ENCODE measurements around the gene YIPF3.

Gene YIPF3

GRCh38 chr6:43492673-43493072 is 24.1 kb downstream of the YIPF3 start:
- Histone ChIP-seq H3K27ac (no peak overlapping the region), H3K9ac (ENCODE audit: insufficient read length) (no peak overlapping the region), H3K36me3 (ENCODE audit: insufficient read depth, low read length) (peaks cover 2% of the 10 kb centered on the region; the same call in 1 of the 2 replicates), H3K9me3 (ENCODE audit: low read depth, low read length) (no peaks in the 10 kb centered on the region), H3K4me3 (no peak overlapping the region)
- DNase-seq (ENCODE audit: low read depth, low spot score), result no peak
- TF ChIP-seq FOXP2 (optimal IDR thresholded peaks at IDR 0.05; ENCODE audit: control extremely low read depth, extremely low read length, insufficient read depth) (no peak), EZH2 (IDR thresholded peaks at IDR 0.05) (no peak), POLR2AphosphoS5 (IDR thresholded peaks at IDR 0.05; ENCODE audit: borderline replicate concordance, low read depth, low read length) (no peak)

GRCh38 chr6:43491750-43492661 is 24.7 kb downstream of the YIPF3 start:
- no peak for DNase-seq (ENCODE audit: low read depth, low spot score)
- H3K36me3 ChIP-seq (ENCODE audit: insufficient read depth, low read length), result no peaks in the 10 kb centered on the region
- no peak for TF ChIP-seq EZH2 (IDR thresholded peaks at IDR 0.05)
- no peak for TF ChIP-seq POLR2AphosphoS5 (IDR thresholded peaks at IDR 0.05; ENCODE audit: borderline replicate concordance, low read depth, low read length)
- no peak for TF ChIP-seq FOXP2 (optimal IDR thresholded peaks at IDR 0.05; ENCODE audit: control extremely low read depth, extremely low read length, insufficient read depth)
- H3K4me3 ChIP-seq, result no peak overlapping the region
- no peak overlapping the region for H3K9ac ChIP-seq (ENCODE audit: insufficient read length)
- H3K9me3 ChIP-seq (ENCODE audit: low read depth, low read length), result no peaks in the 10 kb centered on the region
- no peak overlapping the region; the same call in 1 of the 2 replicates for H3K27ac ChIP-seq

GRCh38 chr6:43490523-43490939 is 26.2 kb downstream of the YIPF3 start:
- DNase-seq (ENCODE audit: low read depth, low spot score), result no peak
- TF ChIP-seq POLR2AphosphoS5 (IDR thresholded peaks at IDR 0.05; ENCODE audit: borderline replicate concordance, low read depth, low read length) (no peak), FOXP2 (optimal IDR thresholded peaks at IDR 0.05; ENCODE audit: control extremely low read depth, extremely low read length, insufficient read depth) (no peak), EZH2 (IDR thresholded peaks at IDR 0.05) (no peak)
- Histone ChIP-seq H3K4me3 (no peak overlapping the region), H3K27ac (no peak overlapping the region), H3K36me3 (ENCODE audit: insufficient read depth, low read length) (no peaks in the 10 kb centered on the region), H3K9me3 (ENCODE audit: low read depth, low read length) (no peaks in the 10 kb centered on the region), H3K9ac (ENCODE audit: insufficient read length) (no peak overlapping the region)

- no peak overlapping the region for H3K27ac ChIP-seq
- TF ChIP-seq EZH2 (IDR thresholded peaks at IDR 0.05) (no peak), FOXP2 (optimal IDR thresholded peaks at IDR 0.05; ENCODE audit: control extremely low read depth, extremely low read length, insufficient read depth) (no peak), POLR2AphosphoS5 (IDR thresholded peaks at IDR 0.05; ENCODE audit: borderline replicate concordance, low read depth, low read length) (no peak)
Measured at GRCh38 chr6:43489277-43490072, 27.3 kb downstream of the YIPF3 start.

GRCh38 chr6:43488667-43489276 is 28.0 kb downstream of the YIPF3 start:
- no peak overlapping the region for H3K27ac ChIP-seq
- H3K9ac ChIP-seq (ENCODE audit: insufficient read length), result no peak overlapping the region
- no peak for DNase-seq (ENCODE audit: low read depth, low spot score)
- no peak overlapping the region for H3K4me3 ChIP-seq
- no peaks in the 10 kb centered on the region for H3K36me3 ChIP-seq (ENCODE audit: insufficient read depth, low read length)
- H3K9me3 ChIP-seq (ENCODE audit: low read depth, low read length), result no peaks in the 10 kb centered on the region
- TF ChIP-seq EZH2 (IDR thresholded peaks at IDR 0.05) (no peak), FOXP2 (optimal IDR thresholded peaks at IDR 0.05; ENCODE audit: control extremely low read depth, extremely low read length, insufficient read depth) (no peak), POLR2AphosphoS5 (IDR thresholded peaks at IDR 0.05; ENCODE audit: borderline replicate concordance, low read depth, low read length) (no peak)

More at GRCh38 chr6:43489277-43490072, 27.3 kb downstream of the YIPF3 start:
- Histone ChIP-seq H3K9me3 (ENCODE audit: low read depth, low read length) (no peaks in the 10 kb centered on the region), H3K4me3 (no peak overlapping the region), H3K9ac (ENCODE audit: insufficient read length) (no peak overlapping the region), H3K36me3 (ENCODE audit: insufficient read depth, low read length) (no peaks in the 10 kb centered on the region)
- DNase-seq (ENCODE audit: low read depth, low spot score), result no peak

- TF ChIP-seq POLR2AphosphoS5 (IDR thresholded peaks at IDR 0.05; ENCODE audit: borderline replicate concordance, low read depth, low read length) (no peak), FOXP2 (optimal IDR thresholded peaks at IDR 0.05; ENCODE audit: control extremely low read depth, extremely low read length, insufficient read depth) (no peak), EZH2 (IDR thresholded peaks at IDR 0.05) (no peak)
- H3K9me3 ChIP-seq (ENCODE audit: low read depth, low read length), result no peaks in the 10 kb centered on the region
- DNase-seq (ENCODE audit: low read depth, low spot score), result no peak
- H3K4me3 ChIP-seq, result no peak overlapping the region
- no peaks in the 10 kb centered on the region for H3K36me3 ChIP-seq (ENCODE audit: insufficient read depth, low read length)
- H3K9ac ChIP-seq (ENCODE audit: insufficient read length), result no peak overlapping the region
- H3K27ac ChIP-seq, result no peak overlapping the region
Measured at GRCh38 chr6:43481591-43482236, 35.0 kb downstream of the YIPF3 start.

- Histone ChIP-seq H3K4me3 (no peak overlapping the region), H3K9ac (ENCODE audit: insufficient read length) (no peak overlapping the region), H3K27ac (no peak overlapping the region), H3K9me3 (ENCODE audit: low read depth, low read length) (no peaks in the 10 kb centered on the region), H3K36me3 (ENCODE audit: insufficient read depth, low read length) (no peaks in the 10 kb centered on the region)
- TF ChIP-seq FOXP2 (optimal IDR thresholded peaks at IDR 0.05; ENCODE audit: control extremely low read depth, extremely low read length, insufficient read depth), result no peak
- TF ChIP-seq POLR2AphosphoS5 (IDR thresholded peaks at IDR 0.05; ENCODE audit: borderline replicate concordance, low read depth, low read length), result no peak
- TF ChIP-seq EZH2 (IDR thresholded peaks at IDR 0.05), result no peak
- no peak for DNase-seq (ENCODE audit: low read depth, low spot score)
Measured at GRCh38 chr6:43481075-43481474, 35.7 kb downstream of the YIPF3 start.

Data from SK-N-MC (cell line).